ENCODE results near the gene CARD9.
A peak's percentile ranks its signal among the peaks of the same experiment; 100 is the strongest.

Gene CARD9

GRCh38 chr9:136363106-136363948 lies 10.1 kb downstream of the CARD9 start, which contains the start of gene DNLZ:
DNLZ (minus strand) TSS chr9:136363744; CDS start chr9:136363714, 30 bp downstream.
- peak within 1 kb of the TSS; percentile 57 for H3K4me2 ChIP-seq (ENCODE audit: low read length, poor library complexity, severe bottlenecking)
- peak within 1 kb of the TSS; percentile 67 for H2AFZ ChIP-seq (ENCODE audit: low read depth, low read length)
- peak within 1 kb of the TSS; percentile 86 for H2BK120ac ChIP-seq (ENCODE audit: low read depth, low read length)
- peak within 1 kb of the TSS; percentile 78 to 95 for H3K4me3 ChIP-seq (ENCODE audit: insufficient read depth in 1 of 2, low read depth in 1 of 2, low read length in 2 of 2)
- H3K27me3 ChIP-seq (ENCODE audit: control insufficient read depth in 1 of 2, insufficient read depth in 1 of 2, low read length in 2 of 2): no peaks in the 10 kb centered on the region
- H2BK12ac ChIP-seq (ENCODE audit: low read length in 2 of 2): peak within 1 kb of the TSS in 1 of 2 experiments; percentile 33
- H3K9me3 ChIP-seq (ENCODE audit: control insufficient read depth, low read length): no peaks in the 10 kb centered on the region
- no peak within 1 kb of the TSS for H3K27ac ChIP-seq (ENCODE audit: low read length, poor library complexity, severe bottlenecking)
- H4K91ac ChIP-seq (ENCODE audit: low read length): peak within 1 kb of the TSS; percentile 98
- peak within 1 kb of the TSS; percentile 60 for H2BK15ac ChIP-seq (ENCODE audit: low read depth, poor library complexity, severe bottlenecking)
- peak within 1 kb of the TSS in 1 of 2 experiments; percentile 85 for H3K23ac ChIP-seq (ENCODE audit: low read length in 2 of 2)
- WGBS: 1% methylated on average over 89 of the region's 97 CpGs
- H3K4me1 ChIP-seq (ENCODE audit: control insufficient read depth, insufficient read depth, low read depth, low read length): peaks cover 48% of the 10 kb centered on the region
- peak within 1 kb of the TSS; percentile 98 to 99 for H3K18ac ChIP-seq (ENCODE audit: low read depth in 1 of 2, low read length in 2 of 2)
- H3K14ac ChIP-seq (ENCODE audit: low read length in 2 of 2): peak within 1 kb of the TSS; percentile 43 to 99
- peak within 1 kb of the TSS; percentile 27 for H2AK5ac ChIP-seq (ENCODE audit: low read length, severe bottlenecking)
- H3K4ac ChIP-seq (ENCODE audit: low read depth in 1 of 2, low read length in 2 of 2): peak within 1 kb of the TSS; percentile 96 to 99
- H4K8ac ChIP-seq (ENCODE audit: low read length): peak within 1 kb of the TSS; percentile 94
- peak within 1 kb of the TSS; percentile 81 for H2BK5ac ChIP-seq (ENCODE audit: low read depth, low read length, poor library complexity, severe bottlenecking)
- peaks cover 11% of the 10 kb centered on the region for H3K79me1 ChIP-seq (replicated peaks; ENCODE audit: low read length, poor library complexity, severe bottlenecking)
- peak within 1 kb of the TSS; percentile 90 for H3K9ac ChIP-seq (ENCODE audit: low read length)
- peaks cover 10 to 55% of the 10 kb centered on the region in 2 experiments for H3K36me3 ChIP-seq (ENCODE audit: control insufficient read depth in 1 of 2, insufficient read depth in 2 of 2, low read depth in 1 of 2, low read length in 2 of 2)
- DNase-seq: peak; percentile 93

DNA sequence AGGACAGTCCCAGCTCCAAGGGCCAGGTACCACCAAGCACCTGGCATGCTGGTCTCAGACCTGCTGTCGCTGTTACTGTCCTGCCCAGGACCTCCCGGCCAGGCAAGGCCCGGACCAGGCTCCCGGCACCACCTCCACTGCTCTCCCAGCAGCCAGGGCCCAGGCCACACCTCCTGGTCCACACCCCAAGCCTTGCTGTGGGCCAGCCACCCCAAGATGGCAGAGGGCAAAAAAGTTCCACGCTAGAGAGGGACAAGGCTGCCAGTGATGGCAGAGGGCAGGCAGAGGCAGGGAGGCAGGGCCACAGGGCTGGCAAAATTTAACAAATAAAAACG lies 11.1 kb downstream of the CARD9 start:
- DNase-seq: no peak

DNA sequence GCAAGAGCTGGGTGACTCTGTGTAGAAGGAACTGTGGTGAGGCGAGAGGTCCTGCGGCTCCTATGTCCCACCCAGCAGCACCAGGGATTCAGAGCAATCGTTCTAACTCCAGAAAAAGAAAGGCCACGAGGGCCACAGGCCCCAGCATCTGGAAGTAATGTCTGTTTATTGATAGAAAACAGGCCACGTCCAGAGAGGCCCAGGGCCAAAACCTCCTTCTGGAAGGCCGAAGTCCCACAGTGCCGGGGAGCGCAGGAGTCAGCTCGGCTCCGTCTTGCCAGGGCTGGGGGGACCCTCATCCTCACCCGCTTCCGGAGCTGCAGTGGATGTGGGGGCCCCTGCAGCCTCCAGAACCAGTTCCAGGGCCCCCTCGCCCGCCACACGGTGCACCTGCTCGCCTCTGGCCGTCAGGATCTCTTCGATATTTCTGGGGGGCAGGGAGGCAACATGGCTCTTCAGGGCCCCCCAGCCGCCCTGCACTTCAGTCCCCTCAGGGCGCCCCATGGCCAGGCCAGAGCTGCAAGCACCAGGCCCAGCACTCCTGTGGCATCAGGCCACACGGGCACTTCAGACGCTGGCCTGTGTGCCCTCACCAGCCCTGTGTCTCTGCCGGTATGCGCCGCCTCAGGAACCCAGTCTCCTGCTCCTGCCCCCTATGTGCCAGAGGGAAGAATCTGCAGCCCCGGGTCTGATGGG lies 11.6 kb downstream of the CARD9 start:
- Histone ChIP-seq H2BK15ac (ENCODE audit: low read depth, poor library complexity, severe bottlenecking) (peak overlapping the region; percentile 26), H3K4me2 (ENCODE audit: low read length, poor library complexity, severe bottlenecking) (no peak overlapping the region), H3K4me1 (ENCODE audit: control insufficient read depth, insufficient read depth, low read depth, low read length) (peaks cover 52% of the 10 kb centered on the region), H3K27ac (ENCODE audit: low read length, poor library complexity, severe bottlenecking) (no peak overlapping the region), H2BK120ac (ENCODE audit: low read depth, low read length) (peak overlapping the region; percentile 42), H2BK12ac (ENCODE audit: low read length in 2 of 2) (peak overlapping the region in 1 of 2 experiments; percentile 89), H3K79me1 (replicated peaks; ENCODE audit: low read length, poor library complexity, severe bottlenecking) (peaks cover 11% of the 10 kb centered on the region), H3K27me3 (ENCODE audit: control insufficient read depth in 1 of 2, insufficient read depth in 1 of 2, low read length in 2 of 2) (no peaks in the 10 kb centered on the region), H4K91ac (ENCODE audit: low read length) (peak overlapping the region; percentile 73), H3K4ac (ENCODE audit: low read depth in 1 of 2, low read length in 2 of 2) (peak overlapping the region; percentile 74 to 85), H3K4me3 (ENCODE audit: insufficient read depth in 1 of 2, low read depth in 1 of 2, low read length in 2 of 2) (peak overlapping the region in 1 of 2 experiments; percentile 67), H3K18ac (ENCODE audit: low read depth in 1 of 2, low read length in 2 of 2) (peak overlapping the region; percentile 69 to 90), H2BK5ac (ENCODE audit: low read depth, low read length, poor library complexity, severe bottlenecking) (no peak overlapping the region), H3K23ac (ENCODE audit: low read length in 2 of 2) (peak overlapping the region in 1 of 2 experiments; percentile 41), H3K36me3 (ENCODE audit: control insufficient read depth in 1 of 2, insufficient read depth in 2 of 2, low read depth in 1 of 2, low read length in 2 of 2) (peaks cover 13 to 69% of the 10 kb centered on the region in 2 experiments), H3K9ac (ENCODE audit: low read length) (peak overlapping the region; percentile 63), H3K14ac (ENCODE audit: low read length in 2 of 2) (peak overlapping the region in 1 of 2 experiments; percentile 94), H4K8ac (ENCODE audit: low read length) (peak overlapping the region; percentile 40), H3K9me3 (ENCODE audit: control insufficient read depth, low read length) (no peaks in the 10 kb centered on the region), H2AK5ac (ENCODE audit: low read length, severe bottlenecking) (no peak overlapping the region), H2AFZ (ENCODE audit: low read depth, low read length) (no peak overlapping the region)
- WGBS: 79% methylated on average over 25 of the region's 26 CpGs
- no peak for DNase-seq

More for the DNA sequence above, 11.1 kb downstream of the CARD9 start:
- Histone ChIP-seq H4K91ac (ENCODE audit: low read length) (peak overlapping the region; percentile 73), H3K9ac (ENCODE audit: low read length) (peak overlapping the region; percentile 63), H2BK15ac (ENCODE audit: low read depth, poor library complexity, severe bottlenecking) (peak overlapping the region; percentile 26), H3K4ac (ENCODE audit: low read depth in 1 of 2, low read length in 2 of 2) (peak overlapping the region in 1 of 2 experiments; percentile 85), H3K27ac (ENCODE audit: low read length, poor library complexity, severe bottlenecking) (no peak overlapping the region), H3K36me3 (ENCODE audit: control insufficient read depth in 1 of 2, insufficient read depth in 2 of 2, low read depth in 1 of 2, low read length in 2 of 2) (peaks cover 11 to 64% of the 10 kb centered on the region in 2 experiments), H3K23ac (ENCODE audit: low read length in 2 of 2) (peak overlapping the region in 1 of 2 experiments; percentile 14), H3K4me1 (ENCODE audit: control insufficient read depth, insufficient read depth, low read depth, low read length) (peaks cover 50% of the 10 kb centered on the region), H3K4me2 (ENCODE audit: low read length, poor library complexity, severe bottlenecking) (no peak overlapping the region), H3K79me1 (replicated peaks; ENCODE audit: low read length, poor library complexity, severe bottlenecking) (peaks cover 11% of the 10 kb centered on the region), H2AK5ac (ENCODE audit: low read length, severe bottlenecking) (no peak overlapping the region), H2BK5ac (ENCODE audit: low read depth, low read length, poor library complexity, severe bottlenecking) (no peak overlapping the region), H3K4me3 (ENCODE audit: insufficient read depth in 1 of 2, low read depth in 1 of 2, low read length in 2 of 2) (peak overlapping the region in 1 of 2 experiments; percentile 67), H2BK120ac (ENCODE audit: low read depth, low read length) (peak overlapping the region; percentile 42), H2BK12ac (ENCODE audit: low read length in 2 of 2) (peak overlapping the region in 1 of 2 experiments; percentile 33), H3K27me3 (ENCODE audit: control insufficient read depth in 1 of 2, insufficient read depth in 1 of 2, low read length in 2 of 2) (no peaks in the 10 kb centered on the region), H4K8ac (ENCODE audit: low read length) (peak overlapping the region; percentile 66), H2AFZ (ENCODE audit: low read depth, low read length) (no peak overlapping the region), H3K14ac (ENCODE audit: low read length in 2 of 2) (peak overlapping the region in 1 of 2 experiments; percentile 35), H3K9me3 (ENCODE audit: control insufficient read depth, low read length) (no peaks in the 10 kb centered on the region), H3K18ac (ENCODE audit: low read depth in 1 of 2, low read length in 2 of 2) (peak overlapping the region; percentile 45 to 65)
- WGBS: 94% methylated on average over 4 of the region's 6 CpGs
